ENCODE data around the gene DHFR2.
"Not testable (repeated sequence)": the region's sequence is repeated elsewhere in the genome, so short reads cannot be mapped to it uniquely, and the experiment has no call there.

The DHFR2 gene

DNA sequence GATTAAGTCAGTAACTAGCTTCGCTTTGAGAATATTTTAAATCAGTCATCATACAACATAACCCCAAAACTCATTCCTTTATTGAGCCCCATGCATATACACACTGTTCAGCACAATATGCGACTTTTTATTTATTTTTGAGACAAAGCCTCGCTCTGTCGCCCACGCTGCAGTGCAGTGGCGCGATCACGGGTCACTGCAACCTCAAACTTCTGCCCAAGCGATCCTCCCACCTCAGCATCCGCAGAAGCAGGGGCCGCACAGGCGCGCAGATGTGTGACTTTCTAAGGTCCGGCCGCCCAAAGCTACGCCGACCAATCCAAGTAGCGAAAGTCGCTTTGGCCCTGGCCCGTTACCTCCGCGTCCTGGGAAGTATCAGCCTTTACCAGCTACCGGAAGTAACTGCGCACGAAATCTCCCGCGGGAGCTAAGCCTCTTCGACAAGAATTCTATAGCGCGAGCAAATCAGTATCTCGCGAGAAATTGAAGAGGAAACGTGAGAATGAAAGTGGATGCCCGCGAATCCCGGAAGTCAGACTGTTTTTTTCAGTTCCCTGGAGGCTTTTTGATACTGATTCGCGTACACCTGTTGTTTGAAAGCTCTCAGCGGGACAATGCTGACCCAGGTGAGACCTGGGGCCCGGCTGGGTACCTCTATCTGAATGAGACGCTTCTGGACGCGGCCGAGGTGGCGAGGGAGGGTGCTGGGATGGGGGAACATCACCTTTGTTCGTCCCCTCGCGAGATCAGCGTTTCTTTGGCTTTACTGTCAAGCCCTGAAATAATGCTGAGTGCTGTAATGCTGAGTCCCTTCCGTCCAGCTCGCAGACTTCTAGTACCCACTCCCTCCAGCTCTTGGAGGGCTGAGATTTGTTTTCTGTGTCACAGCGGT lies at the start of gene DHFR2, which contains the start of gene NSUN3:
Gene DHFR2 (minus strand): TSS at position 404 of the 892 bp plus-strand sequence. CDS start 1,405 bp downstream, outside the sequence.
Gene NSUN3 (plus strand): TSS at position 549 of the 892 bp plus-strand sequence. CDS start 66 bp downstream, at position 615.
- TF ChIP-seq, protein P1, sequence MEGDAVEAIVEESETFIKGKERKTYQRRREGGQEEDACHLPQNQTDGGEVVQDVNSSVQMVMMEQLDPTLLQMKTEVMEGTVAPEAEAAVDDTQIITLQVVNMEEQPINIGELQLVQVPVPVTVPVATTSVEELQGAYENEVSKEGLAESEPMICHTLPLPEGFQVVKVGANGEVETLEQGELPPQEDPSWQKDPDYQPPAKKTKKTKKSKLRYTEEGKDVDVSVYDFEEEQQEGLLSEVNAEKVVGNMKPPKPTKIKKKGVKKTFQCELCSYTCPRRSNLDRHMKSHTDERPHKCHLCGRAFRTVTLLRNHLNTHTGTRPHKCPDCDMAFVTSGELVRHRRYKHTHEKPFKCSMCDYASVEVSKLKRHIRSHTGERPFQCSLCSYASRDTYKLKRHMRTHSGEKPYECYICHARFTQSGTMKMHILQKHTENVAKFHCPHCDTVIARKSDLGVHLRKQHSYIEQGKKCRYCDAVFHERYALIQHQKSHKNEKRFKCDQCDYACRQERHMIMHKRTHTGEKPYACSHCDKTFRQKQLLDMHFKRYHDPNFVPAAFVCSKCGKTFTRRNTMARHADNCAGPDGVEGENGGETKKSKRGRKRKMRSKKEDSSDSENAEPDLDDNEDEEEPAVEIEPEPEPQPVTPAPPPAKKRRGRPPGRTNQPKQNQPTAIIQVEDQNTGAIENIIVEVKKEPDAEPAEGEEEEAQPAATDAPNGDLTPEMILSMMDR (IDR thresholded peaks at IDR 0.05; ENCODE audit: insufficient read depth, low read depth, low read length, missing control alignments): no peak
- H3K4me3 ChIP-seq (ENCODE audit: low read depth, low read length): peak within 1 kb of the TSS; percentile 99
- DNase-seq (ENCODE audit: low read depth): peak; percentile 99

DNA sequence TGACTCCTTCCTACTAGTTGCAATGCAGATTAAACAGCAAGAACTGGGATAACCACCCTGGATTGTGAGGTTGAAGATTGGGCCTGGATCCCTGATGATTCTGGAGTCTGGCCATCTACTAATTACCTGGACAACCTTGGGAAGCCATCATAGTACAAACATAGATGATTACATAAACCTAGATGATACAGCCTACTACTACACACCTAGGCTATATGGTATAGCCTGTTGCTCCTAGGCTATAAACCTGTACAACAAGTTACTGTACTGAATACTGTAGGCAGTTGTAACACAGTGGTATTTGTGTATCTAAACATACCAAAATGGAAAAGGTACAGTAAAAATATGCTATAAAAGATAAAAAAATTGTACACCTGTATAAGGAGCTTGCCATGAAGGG lies 48.1 kb upstream of the DHFR2 start:
- no peak for DNase-seq (ENCODE audit: low read depth)
- no peak overlapping the region for H3K4me3 ChIP-seq (ENCODE audit: low read depth, low read length)

DNA sequence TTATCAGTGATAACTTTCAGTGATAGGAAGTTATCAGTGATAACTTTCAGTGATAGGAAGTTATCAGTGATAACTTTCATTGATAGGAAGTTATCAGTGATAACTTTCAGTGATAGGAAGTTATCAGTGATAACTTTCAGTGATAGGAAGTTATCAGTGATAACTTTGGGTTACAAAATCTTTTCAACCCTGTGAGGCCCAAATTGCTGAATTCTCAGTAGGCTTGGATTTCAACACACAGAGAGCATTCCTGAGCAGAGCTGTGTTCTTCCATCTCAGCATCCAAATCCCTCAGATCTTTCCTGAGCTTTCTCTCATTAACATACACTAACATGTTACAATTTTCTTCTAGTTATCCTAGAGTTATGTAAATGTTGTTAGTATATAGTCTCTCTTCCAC lies 47.5 kb upstream of the DHFR2 start:
- not testable (repeated sequence) for DNase-seq (ENCODE audit: low read depth); H3K4me3 ChIP-seq (ENCODE audit: low read depth, low read length)

More for the DNA sequence above, 48.1 kb upstream of the DHFR2 start:
- TF ChIP-seq, protein P1 (IDR thresholded peaks at IDR 0.05; ENCODE audit: insufficient read depth, low read depth, low read length, missing control alignments): no peak

DNA sequence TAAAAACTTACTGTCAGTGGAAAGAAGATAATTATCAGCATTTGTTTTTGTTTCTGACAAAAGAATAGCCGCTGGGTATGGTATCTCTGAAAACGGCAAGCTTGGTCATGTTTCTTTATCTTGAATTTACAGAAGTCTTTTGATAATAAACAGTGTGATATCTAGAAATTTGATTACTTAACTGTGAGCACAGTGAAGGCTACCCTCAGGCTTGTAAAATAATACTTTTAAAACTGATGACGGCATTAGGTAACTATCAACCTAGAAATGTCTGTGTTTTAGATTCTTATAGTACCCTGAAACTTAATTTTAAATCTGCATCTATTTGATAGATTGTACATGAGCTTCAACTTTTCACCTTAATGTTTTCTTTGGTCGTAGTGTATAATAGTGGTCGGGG lies 43.6 kb upstream of the DHFR2 start:
- TF ChIP-seq, protein P1 (IDR thresholded peaks at IDR 0.05; ENCODE audit: insufficient read depth, low read depth, low read length, missing control alignments): no peak
- no peak for DNase-seq (ENCODE audit: low read depth)
- H3K4me3 ChIP-seq (ENCODE audit: low read depth, low read length): no peak overlapping the region

DNA sequence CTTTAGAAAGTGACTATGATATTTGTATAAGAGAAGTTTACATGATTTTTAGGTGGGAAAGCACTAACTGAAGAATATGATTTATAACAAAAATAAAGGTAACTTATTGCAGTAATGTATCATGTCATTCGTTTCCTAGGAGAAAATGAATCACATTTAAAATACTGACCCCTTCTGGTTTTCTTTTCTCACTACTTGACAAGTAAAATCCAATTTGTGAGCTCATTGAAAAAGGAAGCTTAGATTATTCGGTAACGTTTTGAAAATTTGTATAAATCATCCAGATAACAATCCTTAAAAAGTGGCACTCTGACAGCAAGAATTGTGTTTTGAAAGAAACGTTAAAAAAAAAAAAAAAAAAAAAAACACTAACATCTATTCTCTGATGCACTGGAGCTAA lies 39.1 kb upstream of the DHFR2 start:
- peak; percentile 6 for DNase-seq (ENCODE audit: low read depth)
- TF ChIP-seq, protein P1 (IDR thresholded peaks at IDR 0.05; ENCODE audit: insufficient read depth, low read depth, low read length, missing control alignments): no peak
- no peak overlapping the region for H3K4me3 ChIP-seq (ENCODE audit: low read depth, low read length)

DNA sequence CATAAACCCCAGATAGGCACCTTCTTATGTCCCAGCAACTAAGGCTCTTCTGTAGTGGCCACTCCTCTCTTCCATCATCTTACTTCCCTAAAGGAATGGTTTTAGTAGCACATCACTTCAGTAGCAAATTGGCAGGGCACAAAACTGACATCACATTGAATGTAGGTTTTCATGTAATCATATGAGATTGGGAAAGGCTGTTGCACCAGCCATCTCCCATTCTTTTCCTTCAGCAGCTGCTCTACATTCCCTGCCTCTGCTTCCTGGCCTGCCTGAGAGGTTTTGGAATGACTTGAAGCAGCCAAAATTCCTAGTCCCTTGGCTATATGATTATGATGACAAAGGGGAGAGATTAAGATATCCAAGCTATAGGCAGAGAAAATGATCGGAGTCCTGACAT lies 36.6 kb upstream of the DHFR2 start:
- DNase-seq (ENCODE audit: low read depth): no peak

DNA sequence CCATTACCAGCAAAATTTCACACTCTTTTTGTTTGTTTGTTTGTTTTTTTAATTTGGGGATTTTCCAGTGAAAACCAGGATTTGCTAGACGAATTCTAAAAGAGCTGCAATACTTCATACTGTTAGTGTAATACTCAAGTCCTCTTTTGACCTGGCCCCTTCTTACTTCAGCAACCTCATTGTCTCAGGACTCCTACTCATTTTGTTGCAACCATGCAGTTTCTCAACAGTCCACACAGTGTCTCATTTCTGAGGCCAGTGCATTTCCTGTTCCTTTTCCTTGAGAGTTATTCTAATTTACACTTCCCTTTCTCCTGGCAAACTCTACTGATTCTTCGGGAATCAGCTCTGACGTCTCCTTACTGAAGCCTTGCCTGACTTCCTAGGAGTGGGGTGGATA lies 35.7 kb upstream of the DHFR2 start:
- no peak for DNase-seq (ENCODE audit: low read depth)
- TF ChIP-seq, protein P1 (IDR thresholded peaks at IDR 0.05; ENCODE audit: insufficient read depth, low read depth, low read length, missing control alignments): no peak
- H3K4me3 ChIP-seq (ENCODE audit: low read depth, low read length): no peak overlapping the region

More for the DNA sequence above, 36.6 kb upstream of the DHFR2 start:
- TF ChIP-seq, protein P1 (IDR thresholded peaks at IDR 0.05; ENCODE audit: insufficient read depth, low read depth, low read length, missing control alignments): no peak
- no peak overlapping the region for H3K4me3 ChIP-seq (ENCODE audit: low read depth, low read length)

Data from GM12865 (cell line).